Stomach smooth muscle (tissue), 2 donors: Measurements from ENCODE around the gene DNLZ.
A peak's percentile ranks its signal among the peaks of the same experiment; 100 is the strongest.
"Not testable (repeated sequence)": the region's sequence is repeated elsewhere in the genome, so short reads cannot be mapped to it uniquely, and the experiment has no call there.

Experiments
- H3K27ac ChIP-seq: one replicate; pipeline ENCODE4 v1.7.0; 2013; ENCODE audit warnings: mild to moderate bottlenecking, low read length, inconsistent platforms
- H3K27me3 ChIP-seq, 2 donors: one replicate each; pipeline ENCODE4 v1.7.0; 2013; ENCODE audit warnings: low read length in 2 of 2; ENCODE audit not compliant: insufficient read depth in 2 of 2, control insufficient read depth in 1 of 2
- H3K36me3 ChIP-seq, 2 donors: one replicate each; pipeline ENCODE4 v1.7.0; 2013; ENCODE audit warnings: low read length in 2 of 2; ENCODE audit not compliant: control insufficient read depth in 2 of 2, insufficient read depth in 2 of 2
- H3K4me1 ChIP-seq: one replicate; pipeline ENCODE4 v1.7.0; 2013; ENCODE audit warnings: low read length; ENCODE audit not compliant: control insufficient read depth, insufficient read depth
- H3K4me3 ChIP-seq, 2 donors: one replicate each; pipeline ENCODE4 v1.7.0; 2013; ENCODE audit warnings: low read length in 2 of 2
- H3K9ac ChIP-seq, 2 donors: one replicate each; pipeline ENCODE4 v1.7.0; 2013; ENCODE audit warnings: low read length in 2 of 2, mild to moderate bottlenecking in 1 of 2
- H3K9me3 ChIP-seq, 2 donors: one replicate each; pipeline ENCODE4 v1.7.0; 2013; ENCODE audit warnings: low read length in 2 of 2; ENCODE audit not compliant: control insufficient read depth in 2 of 2
- donor health status: healthy.
- donor health status: Pancreatic carcinoma.

The DNLZ gene

DNA sequence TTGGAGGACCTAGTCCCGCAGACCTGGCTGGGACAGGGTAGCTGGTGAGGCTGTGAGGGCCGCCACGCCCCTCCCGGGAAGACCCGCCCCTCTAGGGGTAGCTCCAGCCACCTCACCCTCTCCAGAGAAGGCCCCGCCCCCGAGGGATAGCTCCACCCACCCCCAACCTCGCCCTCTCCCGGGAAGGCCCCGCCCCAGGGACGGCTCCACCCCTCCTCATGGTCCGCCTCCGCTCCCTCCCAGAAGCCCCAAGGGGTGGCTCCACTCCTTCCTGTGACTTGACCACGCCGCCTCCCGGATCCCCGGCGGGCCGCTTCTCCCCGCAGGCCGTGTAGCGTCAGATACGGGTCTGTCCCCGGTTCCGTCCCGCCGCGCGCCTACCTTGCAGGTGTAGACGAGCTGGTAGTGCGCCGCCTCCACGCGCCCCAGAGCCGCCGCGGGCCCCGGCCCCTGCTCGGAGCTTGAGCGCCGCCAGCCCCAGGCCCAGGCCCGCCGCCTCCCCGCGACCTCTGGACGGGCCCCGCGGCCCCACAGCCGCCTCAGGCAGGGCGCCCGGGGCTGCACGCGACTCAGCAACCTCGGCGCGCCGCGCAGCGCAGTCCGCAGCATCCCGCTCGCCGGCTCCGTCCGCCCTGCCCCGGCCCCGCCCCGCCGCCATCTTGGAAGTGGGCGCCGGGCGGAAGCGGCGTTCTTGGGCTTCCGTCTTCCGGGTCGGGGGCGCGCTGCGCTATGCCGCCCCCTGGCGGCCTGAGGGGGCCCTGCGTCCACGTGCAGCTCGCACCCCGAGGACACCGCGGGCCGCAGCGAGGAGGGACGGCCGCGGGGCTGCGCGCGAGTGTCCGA is at the start of gene DNLZ:
TSS of gene DNLZ (minus strand) at position 639 of the 843 bp plus-strand sequence. CDS start at position 609, 30 bp downstream.
- Histone ChIP-seq H3K36me3 (no peaks in the 10 kb centered on the region), H3K9ac (peak within 1 kb of the TSS in 1 of 2 donors; percentile 70), H3K9me3 (no peaks in the 10 kb centered on the region), H3K27ac (peak within 1 kb of the TSS; percentile 84), H3K4me3 (peak within 1 kb of the TSS; percentile 49 to 82), H3K4me1 (peaks cover 31% of the 10 kb centered on the region), H3K27me3 (peaks cover 0 to 6% of the 10 kb centered on the region in 2 donors)

- H3K9me3 ChIP-seq: no peaks in the 10 kb centered on the region
- H3K9ac ChIP-seq: no peak overlapping the region
- no peak overlapping the region for H3K27ac ChIP-seq
- H3K27me3 ChIP-seq: no peaks in the 10 kb centered on the region
- H3K4me3 ChIP-seq: no peak overlapping the region
- H3K36me3 ChIP-seq: peaks cover 40 to 45% of the 10 kb centered on the region in 2 donors
- H3K4me1 ChIP-seq: peaks cover 25% of the 10 kb centered on the region
These were observed 49.4 kb upstream of the DNLZ start for GRCh38 chr9:136412962-136413361.

DNA sequence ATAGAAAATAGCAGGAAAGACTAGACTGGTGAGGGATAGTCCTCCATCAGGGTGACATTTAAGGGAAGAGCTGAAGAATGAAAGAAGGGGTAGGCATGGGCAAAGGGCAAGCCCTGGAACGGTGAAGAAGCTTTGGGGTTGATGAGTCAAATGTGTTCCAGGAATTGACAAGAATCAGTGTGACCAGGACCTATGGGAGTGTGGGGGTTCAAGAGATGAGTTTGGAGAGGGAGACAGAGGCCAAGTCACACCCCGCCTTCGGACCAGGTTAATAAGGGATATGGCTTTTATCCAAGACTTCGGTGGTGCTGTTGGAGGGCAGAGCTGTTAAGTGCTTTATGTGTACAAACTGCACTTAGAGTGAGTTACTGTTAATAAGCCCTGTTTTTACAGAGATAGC is 47.8 kb upstream of the DNLZ start:
- H3K36me3 ChIP-seq: peaks cover 36 to 40% of the 10 kb centered on the region in 2 donors
- H3K9me3 ChIP-seq: no peaks in the 10 kb centered on the region
- no peak overlapping the region for H3K27ac ChIP-seq
- no peaks in the 10 kb centered on the region for H3K27me3 ChIP-seq
- peak overlapping the region; percentile 78 to 92 for H3K4me3 ChIP-seq
- peak overlapping the region; percentile 74 to 91 for H3K9ac ChIP-seq
- H3K4me1 ChIP-seq: peaks cover 25% of the 10 kb centered on the region

DNA sequence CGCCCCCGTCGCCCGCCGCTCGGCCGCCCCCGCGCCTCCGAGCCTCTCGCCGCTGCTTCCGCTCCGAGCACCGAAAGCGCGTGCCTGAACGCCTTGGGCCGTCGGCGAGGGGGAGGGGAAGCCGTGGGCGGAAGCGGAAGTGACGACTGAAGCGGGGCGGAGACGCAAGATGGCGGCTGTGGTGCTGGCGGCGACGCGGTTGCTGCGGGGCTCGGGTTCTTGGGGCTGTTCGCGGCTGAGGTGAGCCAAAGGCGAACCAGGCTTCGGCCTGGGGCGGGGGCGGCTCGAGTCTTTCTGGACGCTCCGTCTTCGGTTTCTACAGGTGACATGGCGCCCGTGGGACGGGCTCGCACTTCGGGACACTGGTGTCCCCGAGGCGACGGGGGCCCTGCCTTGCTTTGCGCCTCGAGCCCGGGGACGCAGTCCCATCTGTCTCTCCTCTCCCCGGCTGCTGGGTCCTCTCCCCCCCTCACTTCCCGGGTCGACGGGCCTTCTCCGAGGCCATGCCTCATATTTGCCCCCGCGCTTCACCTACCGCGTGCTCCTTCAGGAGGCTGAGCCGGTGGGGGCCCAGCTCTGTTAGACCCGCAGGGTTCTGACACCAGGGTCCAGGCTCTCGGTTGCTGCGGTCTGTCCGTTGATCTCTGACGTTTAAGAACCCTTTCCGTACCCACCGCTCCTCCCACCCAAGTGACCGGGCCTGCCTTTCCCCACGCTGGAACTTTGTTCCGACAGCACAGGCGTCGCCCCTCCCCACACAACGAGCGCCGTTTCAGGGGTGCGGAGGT is 47.1 kb upstream of the DNLZ start, which contains the start of the genes ENTR1 and PMPCA:
TSS of gene ENTR1 (minus strand) at position 115 of the 788 bp plus-strand sequence. CDS start 217 bp downstream, outside the sequence.
TSS of gene PMPCA (plus strand) at position 159 of the 788 bp plus-strand sequence. CDS start at position 170, 11 bp downstream.
- Histone ChIP-seq H3K36me3 (peaks cover 34 to 36% of the 10 kb centered on the region in 2 donors), H3K27ac (peak within 1 kb of the TSS; percentile 71), H3K9ac (peak within 1 kb of the TSS; percentile 74 to 91), H3K9me3 (no peaks in the 10 kb centered on the region), H3K4me1 (peaks cover 25% of the 10 kb centered on the region), H3K4me3 (peak within 1 kb of the TSS; percentile 78 to 92), H3K27me3 (no peaks in the 10 kb centered on the region)

DNA sequence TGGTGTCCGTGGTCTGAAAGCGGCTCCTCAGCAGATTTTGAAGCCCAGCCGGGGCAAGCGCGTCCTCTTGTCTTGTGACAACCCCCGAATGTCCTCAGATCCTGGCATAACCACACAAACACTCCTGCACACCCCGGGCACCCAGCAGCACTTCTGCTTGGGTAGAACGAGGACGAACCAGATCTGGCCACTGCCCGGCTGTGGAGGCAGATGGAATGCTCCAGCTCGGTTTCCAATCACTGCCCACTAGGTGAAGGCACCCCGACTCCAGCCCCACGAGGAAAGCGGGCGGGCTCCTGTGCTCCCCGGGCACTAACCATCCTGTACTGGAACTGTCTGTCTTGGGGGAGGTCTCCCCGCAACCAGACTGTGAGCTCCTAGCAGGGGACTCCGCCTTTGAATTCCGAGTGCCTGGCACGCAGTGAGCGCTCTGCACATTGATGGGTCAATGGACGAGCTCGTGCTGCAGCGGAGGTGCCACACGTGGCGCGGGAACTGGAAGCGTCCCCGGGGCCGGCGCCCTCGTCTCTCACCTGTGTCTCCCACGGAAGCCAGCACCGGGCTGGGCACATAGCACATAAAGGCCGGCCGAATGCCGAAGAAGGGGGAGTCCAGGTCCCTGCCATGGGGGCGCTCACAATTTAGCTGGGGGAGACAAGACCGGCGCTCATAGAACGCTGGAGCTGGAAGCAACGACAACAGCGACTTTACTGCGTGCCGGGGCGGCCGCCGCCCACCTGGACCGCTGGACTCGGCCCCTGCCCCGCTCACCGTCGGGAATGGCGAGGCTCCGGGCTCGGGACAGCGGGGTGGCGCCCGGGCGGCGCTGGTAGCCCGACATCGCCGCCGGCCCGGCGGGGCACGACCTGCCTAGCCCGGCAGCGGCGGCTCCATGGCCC is 46.3 kb upstream of the DNLZ start:
- Histone ChIP-seq H3K27ac (no peak overlapping the region), H3K9ac (peak overlapping the region; percentile 71 to 74), H3K27me3 (no peaks in the 10 kb centered on the region), H3K4me3 (peak overlapping the region; percentile 78 to 92), H3K9me3 (no peaks in the 10 kb centered on the region), H3K36me3 (peaks cover 29 to 36% of the 10 kb centered on the region in 2 donors), H3K4me1 (peaks cover 25% of the 10 kb centered on the region)

DNA sequence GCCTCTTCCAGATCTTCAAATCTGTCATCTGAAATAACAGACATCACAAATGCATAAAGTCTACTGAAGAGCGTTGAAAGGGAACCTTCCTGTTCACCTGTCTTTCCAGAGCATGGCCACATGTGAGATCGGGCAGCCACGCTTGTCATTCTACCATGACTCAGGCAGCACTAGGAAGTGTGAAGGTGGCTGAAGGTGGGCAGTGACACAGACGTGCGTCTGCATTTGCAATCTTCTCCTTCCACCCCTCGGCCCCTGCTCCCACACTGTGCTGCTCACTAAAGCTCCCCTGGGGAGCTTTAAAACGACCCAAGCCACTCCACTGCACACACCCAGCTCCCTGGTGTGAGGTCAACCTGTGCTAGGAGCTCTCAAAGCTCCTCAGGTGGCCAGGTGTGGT is 44.4 kb upstream of the DNLZ start:
- Histone ChIP-seq H3K27me3 (no peaks in the 10 kb centered on the region), H3K9ac (no peak overlapping the region), H3K4me3 (no peak overlapping the region), H3K9me3 (no peaks in the 10 kb centered on the region), H3K36me3 (peaks cover 18 to 29% of the 10 kb centered on the region in 2 donors), H3K4me1 (peaks cover 27% of the 10 kb centered on the region), H3K27ac (no peak overlapping the region)

- not testable (repeated sequence) for H3K4me3 ChIP-seq, H3K27ac ChIP-seq, H3K9ac ChIP-seq, H3K9me3 ChIP-seq, H3K27me3 ChIP-seq
- Histone ChIP-seq H3K4me1 (peaks cover 27% of the 10 kb centered on the region), H3K36me3 (peaks cover 14 to 26% of the 10 kb centered on the region in 2 donors)
These were observed 43.5 kb upstream of the DNLZ start for GRCh38 chr9:136407061-136407460.

DNA sequence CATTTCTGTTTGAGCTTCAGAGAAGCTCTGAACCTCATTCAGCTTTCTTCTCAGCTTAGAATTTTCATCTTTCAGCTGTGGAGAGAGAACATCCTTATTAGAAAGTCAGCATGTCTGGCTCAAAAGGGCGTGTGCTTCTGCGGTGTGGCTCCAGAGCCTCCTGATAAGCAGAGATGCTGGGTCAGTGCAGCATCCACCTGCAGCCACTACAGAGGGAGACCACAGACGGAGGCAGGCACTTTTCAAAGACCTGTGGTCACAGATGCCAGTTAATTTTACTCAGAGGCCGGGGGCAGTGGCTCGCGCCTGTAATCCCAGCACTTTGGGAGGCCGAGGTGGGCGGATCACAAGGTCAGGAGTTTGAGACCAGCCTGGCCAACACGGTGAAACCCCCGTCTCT is 42.4 kb upstream of the DNLZ start:
- H3K27me3 ChIP-seq, H3K9me3 ChIP-seq, H3K27ac ChIP-seq, H3K4me3 ChIP-seq, H3K9ac ChIP-seq: not testable (repeated sequence)
- peaks cover 14 to 23% of the 10 kb centered on the region in 2 donors for H3K36me3 ChIP-seq
- H3K4me1 ChIP-seq: peaks cover 16% of the 10 kb centered on the region

DNA sequence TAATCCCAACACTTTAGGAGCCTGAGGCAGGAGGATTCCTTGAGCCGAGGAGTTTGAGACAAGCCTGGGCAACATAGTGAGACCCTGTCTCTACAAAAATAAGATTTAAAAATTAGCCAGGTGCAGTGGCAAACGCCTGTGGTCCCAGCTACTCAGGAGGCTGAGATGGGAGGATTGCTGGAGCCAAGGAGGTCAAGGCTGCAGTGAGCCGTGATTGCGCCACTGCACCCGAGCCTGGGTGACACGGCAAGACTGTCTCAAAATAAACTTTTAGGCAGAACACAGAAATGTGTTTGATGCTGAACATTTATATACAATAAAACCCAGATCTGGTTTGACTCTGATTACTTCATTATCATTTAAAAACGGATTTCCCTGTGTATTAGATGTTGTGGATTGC is 41.9 kb upstream of the DNLZ start:
- Histone ChIP-seq H3K36me3 (peaks cover 14 to 23% of the 10 kb centered on the region in 2 donors), H3K27ac (no peak overlapping the region)

GRCh38 chr9:136404801-136405136 is 41.2 kb upstream of the DNLZ start:
- H3K27ac ChIP-seq: no peak overlapping the region
- H3K36me3 ChIP-seq: peaks cover 14 to 23% of the 10 kb centered on the region in 2 donors
- H3K4me1 ChIP-seq: peaks cover 17% of the 10 kb centered on the region

More for the DNA sequence above, 41.9 kb upstream of the DNLZ start:
- no peak overlapping the region for H3K9ac ChIP-seq
- no peaks in the 10 kb centered on the region for H3K27me3 ChIP-seq
- no peak overlapping the region for H3K4me3 ChIP-seq
- H3K4me1 ChIP-seq: peaks cover 18% of the 10 kb centered on the region
- no peaks in the 10 kb centered on the region for H3K9me3 ChIP-seq

More at GRCh38 chr9:136404801-136405136, 41.2 kb upstream of the DNLZ start:
- Histone ChIP-seq H3K4me3 (no peak overlapping the region), H3K9me3 (no peaks in the 10 kb centered on the region), H3K27me3 (no peaks in the 10 kb centered on the region), H3K9ac (no peak overlapping the region)
